IMR-90 (cell line): ENCODE results near the gene SLC13A1.

Experiments
- CTCF ChIP-seq: conservative IDR thresholded peaks from 2 replicates; pipeline ENCODE4 v1.5.1; 2012; ENCODE audit warnings: mild to moderate bottlenecking, low read depth, low read length, improper control_type of control experiment
- MAFK ChIP-seq: IDR thresholded peaks from 2 replicates; pipeline ENCODE4 v1.6.1; 2012; ENCODE audit warnings: low read depth, low read length, improper control_type of control experiment
- POLR2A ChIP-seq: IDR thresholded peaks from 2 replicates; pipeline ENCODE4 v1.6.1; 2012; ENCODE audit warnings: mild to moderate bottlenecking, low read depth, low read length
- RAD21 ChIP-seq: IDR thresholded peaks from 2 replicates; pipeline ENCODE4 v1.6.1; 2012; ENCODE audit warnings: low read length, improper control_type of control experiment
- TF ChIP-seq, protein P1 (sequence below): fragments of 150-350 bp; IDR thresholded peaks from 2 replicates; pipeline ENCODE4 v1.6.1; 2017; ENCODE audit warnings: mild to moderate bottlenecking, antibody characterized with exemption, low read length, low read depth

DNA sequence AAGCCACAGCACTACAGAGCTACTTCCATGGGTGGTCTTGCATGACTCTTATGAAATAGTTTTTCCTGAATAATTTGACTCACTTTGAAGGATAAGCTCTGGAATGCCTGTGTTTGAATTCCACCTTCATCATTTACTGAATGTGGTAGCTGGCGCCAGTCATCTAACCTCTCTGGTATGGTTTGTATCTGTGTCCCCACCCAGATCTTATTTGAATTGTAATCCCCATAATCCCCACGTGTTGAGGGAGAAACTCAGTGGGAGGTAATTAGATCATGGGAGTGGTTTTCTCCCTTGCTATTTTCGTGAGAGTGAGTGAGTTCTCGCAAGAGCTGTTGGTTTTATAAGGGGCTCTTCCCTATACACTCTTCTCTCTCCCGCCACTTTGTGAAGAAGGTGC is 11.2 kb upstream of the SLC13A1 start:
- TF ChIP-seq, protein P1, sequence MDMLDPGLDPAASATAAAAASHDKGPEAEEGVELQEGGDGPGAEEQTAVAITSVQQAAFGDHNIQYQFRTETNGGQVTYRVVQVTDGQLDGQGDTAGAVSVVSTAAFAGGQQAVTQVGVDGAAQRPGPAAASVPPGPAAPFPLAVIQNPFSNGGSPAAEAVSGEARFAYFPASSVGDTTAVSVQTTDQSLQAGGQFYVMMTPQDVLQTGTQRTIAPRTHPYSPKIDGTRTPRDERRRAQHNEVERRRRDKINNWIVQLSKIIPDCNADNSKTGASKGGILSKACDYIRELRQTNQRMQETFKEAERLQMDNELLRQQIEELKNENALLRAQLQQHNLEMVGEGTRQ, result no peak
- TF ChIP-seq CTCF (no peak), RAD21 (no peak), POLR2A (no peak), MAFK (no peak)
